Measurements from ENCODE around the gene ARHGEF1.
"Not testable (repeated sequence)": the region's sequence is repeated elsewhere in the genome, so short reads cannot be mapped to it uniquely, and the experiment has no call there.

Gene ARHGEF1

GRCh38 chr19:41913538-41914423 lies 30.8 kb downstream of the ARHGEF1 start:
- Histone ChIP-seq H3K27ac (ENCODE audit: insufficient read depth in 1 of 2, low read depth in 1 of 2, low read length in 2 of 2, poor library complexity in 1 of 2, severe bottlenecking in 2 of 2) (no peak overlapping the region), H3K27me3 (replicated peaks in 2 of 5; ENCODE audit: control insufficient read depth in 4 of 5, insufficient read depth in 5 of 5, low read length in 4 of 5) (peaks cover 0 to 79% (median 35%) of the 10 kb centered on the region in 5 experiments), H3K4me1 (ENCODE audit: control extremely low read depth in 1 of 4, control insufficient read depth in 4 of 4, insufficient read depth in 4 of 4, low read length in 3 of 4) (peaks cover 0 to 17% (median 5%) of the 10 kb centered on the region in 4 experiments), H3K36me3 (ENCODE audit: control insufficient read depth in 4 of 4, insufficient read depth in 4 of 4, low read length in 3 of 4) (no peaks in the 10 kb centered on the region), H3K4me3 (ENCODE audit: control insufficient read depth in 1 of 7, extremely low read depth in 1 of 7, insufficient read depth in 4 of 7, low read depth in 2 of 7, low read length in 6 of 7) (no peak overlapping the region), H3K9me3 (ENCODE audit: control extremely low read depth in 1 of 5, control insufficient read depth in 4 of 5, insufficient read depth in 2 of 5, low read depth in 1 of 5, low read length in 4 of 5) (no peaks in the 10 kb centered on the region)
- POLR2A ChIA-PET: no interaction called here
- no peak for DNase-seq
- CTCF ChIA-PET: no interaction called here
- 16% methylated on average over 21 of the region's 21 CpGs for WGBS (ENCODE audit: insufficient coverage)

- CTCF ChIA-PET, POLR2A ChIA-PET: not testable (repeated sequence)
- peaks cover 0 to 79% (median 35%) of the 10 kb centered on the region in 5 experiments for H3K27me3 ChIP-seq (replicated peaks in 2 of 5; ENCODE audit: control insufficient read depth in 4 of 5, insufficient read depth in 5 of 5, low read length in 4 of 5)
Measured at GRCh38 chr19:41914424-41914834, 31.4 kb downstream of the ARHGEF1 start.

GRCh38 chr19:41915021-41915775 lies 32.2 kb downstream of the ARHGEF1 start:
- Histone ChIP-seq H3K4me3 (ENCODE audit: control insufficient read depth in 1 of 7, extremely low read depth in 1 of 7, insufficient read depth in 4 of 7, low read depth in 2 of 7, low read length in 6 of 7) (peak overlapping the region in 2 of 7 experiments; percentile 24 to 32), H3K36me3 (ENCODE audit: control insufficient read depth in 4 of 4, insufficient read depth in 4 of 4, low read length in 3 of 4) (no peaks in the 10 kb centered on the region), H3K27me3 (replicated peaks in 2 of 5; ENCODE audit: control insufficient read depth in 4 of 5, insufficient read depth in 5 of 5, low read length in 4 of 5) (peaks cover 0 to 87% (median 35%) of the 10 kb centered on the region in 5 experiments), H3K9me3 (ENCODE audit: control extremely low read depth in 1 of 5, control insufficient read depth in 4 of 5, insufficient read depth in 2 of 5, low read depth in 1 of 5, low read length in 4 of 5) (no peaks in the 10 kb centered on the region), H3K27ac (ENCODE audit: insufficient read depth in 1 of 2, low read depth in 1 of 2, low read length in 2 of 2, poor library complexity in 1 of 2, severe bottlenecking in 2 of 2) (no peak overlapping the region), H3K4me1 (ENCODE audit: control extremely low read depth in 1 of 4, control insufficient read depth in 4 of 4, insufficient read depth in 4 of 4, low read length in 3 of 4) (peaks cover 0 to 17% (median 5%) of the 10 kb centered on the region in 4 experiments)
- 3% methylated on average over 31 of the region's 38 CpGs for WGBS (ENCODE audit: insufficient coverage)
- ChIA-PET POLR2A (no interaction called here), CTCF (no interaction called here)
- no peak for DNase-seq

More at GRCh38 chr19:41914424-41914834, 31.4 kb downstream of the ARHGEF1 start:
- H3K27ac ChIP-seq (ENCODE audit: insufficient read depth in 1 of 2, low read depth in 1 of 2, low read length in 2 of 2, poor library complexity in 1 of 2, severe bottlenecking in 2 of 2); H3K9me3 ChIP-seq (ENCODE audit: control extremely low read depth in 1 of 5, control insufficient read depth in 4 of 5, insufficient read depth in 2 of 5, low read depth in 1 of 5, low read length in 4 of 5); H3K4me3 ChIP-seq (ENCODE audit: control insufficient read depth in 1 of 7, extremely low read depth in 1 of 7, insufficient read depth in 4 of 7, low read depth in 2 of 7, low read length in 6 of 7); DNase-seq; H3K36me3 ChIP-seq (ENCODE audit: control insufficient read depth in 4 of 4, insufficient read depth in 4 of 4, low read length in 3 of 4): not testable (repeated sequence)
- no CpG with 5 or more reads among the region's 5 CpGs for WGBS (ENCODE audit: insufficient coverage)
- peaks cover 0 to 17% (median 5%) of the 10 kb centered on the region in 4 experiments for H3K4me1 ChIP-seq (ENCODE audit: control extremely low read depth in 1 of 4, control insufficient read depth in 4 of 4, insufficient read depth in 4 of 4, low read length in 3 of 4)

GRCh38 chr19:41915776-41916414 lies 32.9 kb downstream of the ARHGEF1 start:
- ChIA-PET POLR2A (no interaction called here), CTCF (no interaction called here)
- H3K27me3 ChIP-seq (replicated peaks in 2 of 5; ENCODE audit: control insufficient read depth in 4 of 5, insufficient read depth in 5 of 5, low read length in 4 of 5): peaks cover 0 to 88% (median 35%) of the 10 kb centered on the region in 5 experiments
- H3K27ac ChIP-seq (ENCODE audit: insufficient read depth in 1 of 2, low read depth in 1 of 2, low read length in 2 of 2, poor library complexity in 1 of 2, severe bottlenecking in 2 of 2): no peak overlapping the region
- H3K4me3 ChIP-seq (ENCODE audit: control insufficient read depth in 1 of 7, extremely low read depth in 1 of 7, insufficient read depth in 4 of 7, low read depth in 2 of 7, low read length in 6 of 7): no peak overlapping the region
- no peaks in the 10 kb centered on the region for H3K9me3 ChIP-seq (ENCODE audit: control extremely low read depth in 1 of 5, control insufficient read depth in 4 of 5, insufficient read depth in 2 of 5, low read depth in 1 of 5, low read length in 4 of 5)
- peak in 2 of 3 donors; percentile 47 to 55 for DNase-seq
- 32% methylated on average over 12 of the region's 27 CpGs for WGBS (ENCODE audit: insufficient coverage)
- H3K36me3 ChIP-seq (ENCODE audit: control insufficient read depth in 4 of 4, insufficient read depth in 4 of 4, low read length in 3 of 4): no peaks in the 10 kb centered on the region
- H3K4me1 ChIP-seq (ENCODE audit: control extremely low read depth in 1 of 4, control insufficient read depth in 4 of 4, insufficient read depth in 4 of 4, low read length in 3 of 4): peaks cover 0 to 20% (median 7%) of the 10 kb centered on the region in 4 experiments

DNA sequence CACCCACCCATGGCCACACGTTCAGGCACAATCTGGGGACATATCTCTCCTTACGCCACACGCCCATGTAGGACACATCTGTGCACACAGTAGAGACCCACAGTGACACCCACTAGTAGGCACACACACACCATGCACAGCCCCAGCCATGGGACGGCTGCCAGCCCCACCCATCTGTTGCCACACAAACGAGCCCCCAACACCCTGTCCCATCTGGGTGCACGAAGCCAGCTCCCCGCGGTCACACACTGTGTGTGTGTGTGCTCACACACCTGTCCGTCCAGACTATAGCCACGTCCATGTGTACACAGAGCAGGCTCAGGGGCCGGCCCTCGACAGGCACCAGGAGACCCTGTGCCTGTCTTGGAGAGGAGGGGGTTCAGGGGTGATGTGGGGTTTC lies 34.7 kb downstream of the ARHGEF1 start:
- DNase-seq: no peak

GRCh38 chr19:41918095-41918494 lies 35.1 kb downstream of the ARHGEF1 start:
- WGBS (ENCODE audit: insufficient coverage): 93% methylated on average over 2 of the region's 6 CpGs
- H3K36me3 ChIP-seq (ENCODE audit: control insufficient read depth in 4 of 4, insufficient read depth in 4 of 4, low read length in 3 of 4): no peaks in the 10 kb centered on the region
- H3K9me3 ChIP-seq (ENCODE audit: control extremely low read depth in 1 of 5, control insufficient read depth in 4 of 5, insufficient read depth in 2 of 5, low read depth in 1 of 5, low read length in 4 of 5): no peaks in the 10 kb centered on the region
- ChIA-PET POLR2A (no interaction called here), CTCF (interaction anchor here (1.6 kb wide), 1 partner anchor 15 kb away, joined by 3 read pairs; no protein-coding TSS in a partner anchor)
- H3K27ac ChIP-seq (ENCODE audit: insufficient read depth in 1 of 2, low read depth in 1 of 2, low read length in 2 of 2, poor library complexity in 1 of 2, severe bottlenecking in 2 of 2): no peak overlapping the region
- peaks cover 0 to 89% (median 40%) of the 10 kb centered on the region in 5 experiments for H3K27me3 ChIP-seq (replicated peaks in 2 of 5; ENCODE audit: control insufficient read depth in 4 of 5, insufficient read depth in 5 of 5, low read length in 4 of 5)
- peaks cover 0 to 24% (median 15%) of the 10 kb centered on the region in 4 experiments for H3K4me1 ChIP-seq (ENCODE audit: control extremely low read depth in 1 of 4, control insufficient read depth in 4 of 4, insufficient read depth in 4 of 4, low read length in 3 of 4)
- no peak overlapping the region for H3K4me3 ChIP-seq (ENCODE audit: control insufficient read depth in 1 of 7, extremely low read depth in 1 of 7, insufficient read depth in 4 of 7, low read depth in 2 of 7, low read length in 6 of 7)
- no peak for DNase-seq

More for the DNA sequence above, 34.7 kb downstream of the ARHGEF1 start:
- no peaks in the 10 kb centered on the region for H3K9me3 ChIP-seq (ENCODE audit: control extremely low read depth in 1 of 5, control insufficient read depth in 4 of 5, insufficient read depth in 2 of 5, low read depth in 1 of 5, low read length in 4 of 5)
- H3K4me3 ChIP-seq (ENCODE audit: control insufficient read depth in 1 of 7, extremely low read depth in 1 of 7, insufficient read depth in 4 of 7, low read depth in 2 of 7, low read length in 6 of 7): no peak overlapping the region
- H3K27me3 ChIP-seq (replicated peaks in 2 of 5; ENCODE audit: control insufficient read depth in 4 of 5, insufficient read depth in 5 of 5, low read length in 4 of 5): peaks cover 0 to 88% (median 39%) of the 10 kb centered on the region in 5 experiments
- 80% methylated on average over 7 of the region's 12 CpGs for WGBS (ENCODE audit: insufficient coverage)
- no peak overlapping the region for H3K27ac ChIP-seq (ENCODE audit: insufficient read depth in 1 of 2, low read depth in 1 of 2, low read length in 2 of 2, poor library complexity in 1 of 2, severe bottlenecking in 2 of 2)
- POLR2A ChIA-PET: no interaction called here
- H3K36me3 ChIP-seq (ENCODE audit: control insufficient read depth in 4 of 4, insufficient read depth in 4 of 4, low read length in 3 of 4): no peaks in the 10 kb centered on the region
- CTCF ChIA-PET: interaction anchor here (1.6 kb wide), 1 partner anchor 14 kb away, joined by 3 read pairs; no protein-coding TSS in a partner anchor
- peaks cover 0 to 27% (median 15%) of the 10 kb centered on the region in 4 experiments for H3K4me1 ChIP-seq (ENCODE audit: control extremely low read depth in 1 of 4, control insufficient read depth in 4 of 4, insufficient read depth in 4 of 4, low read length in 3 of 4)
